Endodermal cell (in vitro differentiated cells): ENCODE measurements around the gene KLHL41. TPM values are rescaled to one million over a fixed set of nuclear protein-coding genes. Genes with fewer than 3 reads are reported as not detected.

Experiments
- DNase-seq: peaks from one replicate; pipeline ENCODE4 v3.0.0-alpha.2; 2017
- H3K27ac ChIP-seq: 2 replicates; pipeline ENCODE4 v1.5.1; 2013; ENCODE audit warnings: mild to moderate bottlenecking, low read depth, low read length, moderate library complexity
- H3K27me3 ChIP-seq: 2 replicates; pipeline ENCODE4 v1.6.1; 2013; ENCODE audit warnings: mild to moderate bottlenecking, low read length, moderate library complexity; ENCODE audit not compliant: insufficient read depth, control insufficient read depth, poor library complexity, severe bottlenecking
- H3K36me3 ChIP-seq: 2 replicates; pipeline ENCODE4 v1.7.0; 2013; ENCODE audit warnings: mild to moderate bottlenecking, low read length, moderate library complexity; ENCODE audit not compliant: control insufficient read depth, insufficient read depth
- H3K4me1 ChIP-seq: one replicate; pipeline ENCODE4 v1.7.0; 2013; ENCODE audit warnings: low read length; ENCODE audit not compliant: control insufficient read depth, insufficient read depth
- H3K4me3 ChIP-seq: 2 replicates; pipeline ENCODE4 v1.5.1; 2013; ENCODE audit warnings: mild to moderate bottlenecking, low read length, moderate library complexity
- H3K9ac ChIP-seq: 2 replicates; pipeline ENCODE4 v1.6.1; 2013; ENCODE audit warnings: mild to moderate bottlenecking, low read length, moderate library complexity; ENCODE audit not compliant: poor library complexity, severe bottlenecking; ENCODE audit errors: extremely low read depth
- H3K9me3 ChIP-seq: 2 replicates; pipeline ENCODE4 v1.6.1; 2013; ENCODE audit warnings: mild to moderate bottlenecking, low read length, moderate library complexity; ENCODE audit not compliant: control insufficient read depth
- H3K27ac Mint-ChIP-seq: 2 replicates; pipeline ENCODE4 v1.8.0; 2020; ENCODE audit warnings: mixed read lengths
- H3K27me3 Mint-ChIP-seq: 2 replicates; pipeline ENCODE4 v1.8.0; 2021; ENCODE audit warnings: mild to moderate bottlenecking, mixed read lengths; ENCODE audit not compliant: insufficient read depth
- H3K36me3 Mint-ChIP-seq: 2 replicates; pipeline ENCODE4 v1.8.0; 2020; ENCODE audit warnings: low read depth, mixed read lengths
- H3K4me1 Mint-ChIP-seq: 2 replicates; pipeline ENCODE4 v1.8.0; 2020; ENCODE audit warnings: mixed read lengths
- H3K4me3 Mint-ChIP-seq: 2 replicates; pipeline ENCODE4 v1.8.0; 2020; ENCODE audit warnings: mild to moderate bottlenecking, moderate library complexity, mixed read lengths
- H3K9me3 Mint-ChIP-seq: 2 replicates; pipeline ENCODE4 v1.8.0; 2020; ENCODE audit warnings: mild to moderate bottlenecking, mixed read lengths
- WGBS, 2 experiments: methylation state at CpG; one replicate each; pipeline versions ENCODE4 v1.1.5 to v1.1.7; 2013; ENCODE audit warnings: missing lambda C conversion rate in 2 of 2, mixed read lengths in 1 of 2; ENCODE audit not compliant: insufficient coverage in 1 of 2, insufficient read length in 1 of 2; 5-methylcytosine and 5-hydroxymethylcytosine counted together
- total RNA-seq, 2 donors: library from RNA; stranded (reverse); fragmentation: NEBNext Ultra II Directional in 1 of 2; extraction: Animal tissue kit (Norgen Biotek cat#: 25700) in 1 of 2; gene quantifications; 2 replicates in 1 of 2; 3 replicates in 1 of 2; pipeline ENCODE4 v1.2.1, GENCODE V29; 2021
- TF ChIP-seq, protein P1 (sequence below): fragments of 200-600 bp; sonication (generic); conservative IDR thresholded peaks from 2 replicates; pipeline ENCODE4 v1.5.0; 2021; ENCODE audit warnings: antibody characterized with exemption, mild to moderate bottlenecking

KLHL41 gene
- total RNA-seq, 2 donors from 2014 or later = not detected

DNA sequence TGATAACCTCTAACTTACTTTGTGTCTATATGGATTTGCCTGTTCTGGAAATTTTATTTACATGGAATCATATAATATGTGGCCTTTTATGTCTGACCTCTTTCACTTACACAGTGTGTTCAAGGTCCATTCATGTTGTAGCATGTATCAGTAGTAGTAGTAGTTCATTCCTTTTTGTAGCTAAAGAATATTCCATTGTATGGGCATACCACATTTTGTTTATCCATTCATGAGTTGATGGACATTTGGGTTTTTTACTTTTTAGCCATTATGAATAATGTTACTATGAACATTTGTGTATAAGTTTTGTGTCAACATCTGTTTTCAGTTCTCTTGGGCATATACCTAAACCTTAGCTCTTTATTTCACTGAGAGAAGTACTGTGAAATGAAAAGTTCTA is 18.7 kb upstream of the KLHL41 start:
- H3K4me1 ChIP-seq = no peaks in the 10 kb centered on the region

DNA sequence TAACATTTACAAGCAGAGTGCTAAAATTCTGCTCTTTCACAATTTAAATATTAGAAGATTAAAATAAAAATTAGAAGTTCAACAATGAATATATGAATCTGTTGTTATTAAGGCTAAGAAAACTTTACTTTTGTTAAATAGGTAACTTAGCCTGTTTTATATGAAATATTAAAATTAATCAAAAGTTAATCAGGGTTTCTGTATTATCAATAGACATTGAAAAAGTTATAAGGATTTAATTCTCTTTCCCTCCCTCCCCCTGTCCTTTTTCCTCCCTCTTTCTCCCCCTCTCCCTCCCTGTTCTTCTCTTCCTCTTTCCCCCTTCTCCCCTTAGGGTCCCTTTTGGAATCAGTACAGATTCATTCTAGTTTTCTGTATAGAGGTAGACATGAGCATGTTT is 18.1 kb upstream of the KLHL41 start:
- Histone ChIP-seq H3K27me3 (no peaks in the 10 kb centered on the region), H3K9ac (no peak overlapping the region), H3K27ac (no peak overlapping the region), H3K4me1 (no peaks in the 10 kb centered on the region), H3K9me3 (peaks cover 6% of the 10 kb centered on the region), H3K4me3 (no peak overlapping the region), H3K36me3 (no peaks in the 10 kb centered on the region)
- Mint-ChIP-seq H3K27me3 (no peaks in the 10 kb centered on the region), H3K4me3 (no peak overlapping the region), H3K27ac (no peak overlapping the region), H3K9me3 (no peaks in the 10 kb centered on the region), H3K4me1 (no peaks in the 10 kb centered on the region), H3K36me3 (peaks cover 4% of the 10 kb centered on the region)
- no peak for DNase-seq
- TF ChIP-seq, protein P1, sequence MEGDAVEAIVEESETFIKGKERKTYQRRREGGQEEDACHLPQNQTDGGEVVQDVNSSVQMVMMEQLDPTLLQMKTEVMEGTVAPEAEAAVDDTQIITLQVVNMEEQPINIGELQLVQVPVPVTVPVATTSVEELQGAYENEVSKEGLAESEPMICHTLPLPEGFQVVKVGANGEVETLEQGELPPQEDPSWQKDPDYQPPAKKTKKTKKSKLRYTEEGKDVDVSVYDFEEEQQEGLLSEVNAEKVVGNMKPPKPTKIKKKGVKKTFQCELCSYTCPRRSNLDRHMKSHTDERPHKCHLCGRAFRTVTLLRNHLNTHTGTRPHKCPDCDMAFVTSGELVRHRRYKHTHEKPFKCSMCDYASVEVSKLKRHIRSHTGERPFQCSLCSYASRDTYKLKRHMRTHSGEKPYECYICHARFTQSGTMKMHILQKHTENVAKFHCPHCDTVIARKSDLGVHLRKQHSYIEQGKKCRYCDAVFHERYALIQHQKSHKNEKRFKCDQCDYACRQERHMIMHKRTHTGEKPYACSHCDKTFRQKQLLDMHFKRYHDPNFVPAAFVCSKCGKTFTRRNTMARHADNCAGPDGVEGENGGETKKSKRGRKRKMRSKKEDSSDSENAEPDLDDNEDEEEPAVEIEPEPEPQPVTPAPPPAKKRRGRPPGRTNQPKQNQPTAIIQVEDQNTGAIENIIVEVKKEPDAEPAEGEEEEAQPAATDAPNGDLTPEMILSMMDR = no peak

More for the DNA sequence above, 18.7 kb upstream of the KLHL41 start:
- no peak overlapping the region for H3K4me3 Mint-ChIP-seq
- Histone ChIP-seq H3K27ac (no peak overlapping the region), H3K36me3 (no peaks in the 10 kb centered on the region), H3K9ac (no peak overlapping the region), H3K27me3 (no peaks in the 10 kb centered on the region), H3K9me3 (peaks cover 6% of the 10 kb centered on the region), H3K4me3 (no peak overlapping the region)
- H3K9me3 Mint-ChIP-seq = no peaks in the 10 kb centered on the region
- no peaks in the 10 kb centered on the region for H3K4me1 Mint-ChIP-seq
- no peak overlapping the region for H3K27ac Mint-ChIP-seq
- peaks cover 4% of the 10 kb centered on the region for H3K36me3 Mint-ChIP-seq
- DNase-seq = no peak
- H3K27me3 Mint-ChIP-seq = no peaks in the 10 kb centered on the region
- TF ChIP-seq, protein P1 = no peak

DNA sequence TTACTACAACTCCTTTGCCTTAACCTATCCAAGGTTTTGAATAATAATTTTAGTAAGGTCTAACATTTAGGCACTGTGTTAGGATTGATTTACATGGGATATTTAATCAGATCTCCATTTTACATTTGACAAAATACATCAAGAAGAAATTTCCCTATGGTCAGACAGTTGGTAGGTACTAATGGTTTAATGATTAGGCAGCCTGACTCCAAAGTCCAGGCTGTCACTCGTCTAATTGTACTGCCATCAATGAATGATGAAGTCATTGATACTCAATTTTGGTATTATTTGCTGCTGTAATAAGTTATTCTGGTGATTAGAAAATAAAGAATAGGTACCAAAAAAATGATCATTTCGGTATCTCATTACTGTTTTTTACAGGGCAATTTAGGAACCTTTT is 16.1 kb upstream of the KLHL41 start:
- Histone ChIP-seq H3K9me3 (peaks cover 6% of the 10 kb centered on the region), H3K27me3 (no peaks in the 10 kb centered on the region), H3K4me3 (no peak overlapping the region), H3K27ac (no peak overlapping the region), H3K4me1 (no peaks in the 10 kb centered on the region), H3K36me3 (no peaks in the 10 kb centered on the region), H3K9ac (no peak overlapping the region)
- Mint-ChIP-seq H3K9me3 (no peaks in the 10 kb centered on the region), H3K4me1 (no peaks in the 10 kb centered on the region), H3K4me3 (no peak overlapping the region), H3K36me3 (peaks cover 4% of the 10 kb centered on the region), H3K27me3 (no peaks in the 10 kb centered on the region), H3K27ac (no peak overlapping the region)
- no peak for DNase-seq
- TF ChIP-seq, protein P1 = no peak
- WGBS, 2 experiments = 93 to 94% methylated on average over 2 of the region's 2 CpGs
